ENCODE data around the gene RNF187. TPM values are rescaled to one million over a fixed set of nuclear protein-coding genes. Genes with fewer than 3 reads are reported as not detected.

RNF187 gene
- total RNA-seq (2014; rRNA removed) = 97.7 and 157 TPM in 2 replicates
- Bru-seq, nascent RNA = percentile 89 among the genes with signal in this experiment
- percentile 97 among the genes with signal in this experiment for BruChase-seq, experiment 1, labeled RNA remaining after a 6-hour chase
- BruChase-seq, experiment 2, labeled RNA remaining after a 2-hour chase = percentile 95 among the genes with signal in this experiment
- long read RNA-seq, transcript RNF187-201 (4 exons, 3,017 nt) = major isoform, 757 of 1,246 reads
- long read RNA-seq, partial matches to known transcripts = 67 of 1,246 reads
- long read RNA-seq, other reads (novel, unspliced or antisense) = 422 of 1,246 reads

- Histone ChIP-seq H3K9me3 (ENCODE audit: low read length) (no peaks in the 10 kb centered on the region), H3K79me2 (ENCODE audit: low read length) (peaks cover 25% of the 10 kb centered on the region), H3K4me1 (ENCODE audit: insufficient read depth, low read length) (peaks cover 22% of the 10 kb centered on the region), H3K27ac (ENCODE audit: low read length) (peak within 1 kb of the TSS; percentile 91), H3K27me3 (ENCODE audit: low read length) (no peaks in the 10 kb centered on the region), H3F3A (ENCODE audit: low read length, unreplicated experiment) (peaks cover 5% of the 10 kb centered on the region), H3K4me3 (ENCODE audit: low read length) (peak within 1 kb of the TSS; percentile 76), H4K20me1 (ENCODE audit: low read length) (no peaks in the 10 kb centered on the region), H3K9me2 (replicated peaks; ENCODE audit: low read length) (no peaks in the 10 kb centered on the region), H3K9ac (ENCODE audit: low read length) (peak within 1 kb of the TSS; percentile 85), H3K4me2 (ENCODE audit: low read length) (peak within 1 kb of the TSS; percentile 87), H3K36me3 (ENCODE audit: low read depth, low read length) (peaks cover 14% of the 10 kb centered on the region), H2AFZ (ENCODE audit: low read length) (peak within 1 kb of the TSS; percentile 99)
- intact Hi-C loops (cut with micrococcal nuclease) = loop anchor here (1.0 kb wide), 1 partner anchor 28 kb away; no protein-coding TSS in a partner anchor
- BruUV-seq (replicated peaks) = no TSS peak
- no peak for TF ChIP-seq EZH2 (IDR thresholded peaks at IDR 0.05; ENCODE audit: low read length, unreplicated experiment)
- TF ChIP-seq, protein P1, sequence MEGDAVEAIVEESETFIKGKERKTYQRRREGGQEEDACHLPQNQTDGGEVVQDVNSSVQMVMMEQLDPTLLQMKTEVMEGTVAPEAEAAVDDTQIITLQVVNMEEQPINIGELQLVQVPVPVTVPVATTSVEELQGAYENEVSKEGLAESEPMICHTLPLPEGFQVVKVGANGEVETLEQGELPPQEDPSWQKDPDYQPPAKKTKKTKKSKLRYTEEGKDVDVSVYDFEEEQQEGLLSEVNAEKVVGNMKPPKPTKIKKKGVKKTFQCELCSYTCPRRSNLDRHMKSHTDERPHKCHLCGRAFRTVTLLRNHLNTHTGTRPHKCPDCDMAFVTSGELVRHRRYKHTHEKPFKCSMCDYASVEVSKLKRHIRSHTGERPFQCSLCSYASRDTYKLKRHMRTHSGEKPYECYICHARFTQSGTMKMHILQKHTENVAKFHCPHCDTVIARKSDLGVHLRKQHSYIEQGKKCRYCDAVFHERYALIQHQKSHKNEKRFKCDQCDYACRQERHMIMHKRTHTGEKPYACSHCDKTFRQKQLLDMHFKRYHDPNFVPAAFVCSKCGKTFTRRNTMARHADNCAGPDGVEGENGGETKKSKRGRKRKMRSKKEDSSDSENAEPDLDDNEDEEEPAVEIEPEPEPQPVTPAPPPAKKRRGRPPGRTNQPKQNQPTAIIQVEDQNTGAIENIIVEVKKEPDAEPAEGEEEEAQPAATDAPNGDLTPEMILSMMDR (conservative IDR thresholded peaks at IDR 0.05; ENCODE audit: low read depth, low read length) = no peak
- TF ChIP-seq EZH2phosphoT487 (IDR thresholded peaks at IDR 0.05; ENCODE audit: borderline replicate concordance, low read length) = no peak
- CTCF ChIA-PET = no interaction called here
- peak; percentile 67 for ATAC-seq
- DNase-seq = peak; percentile 27
- POLR2A ChIA-PET (ENCODE audit: unreplicated experiment) = interaction anchor here (0.5 kb wide), 1 partner anchor 29 kb away, joined by 12 read pairs; no protein-coding TSS in a partner anchor
Observed at GRCh38 chr1:228487336-228488124, at the start of gene RNF187. Gene RNF187 (plus strand): TSS chr1:228487382.

DNA sequence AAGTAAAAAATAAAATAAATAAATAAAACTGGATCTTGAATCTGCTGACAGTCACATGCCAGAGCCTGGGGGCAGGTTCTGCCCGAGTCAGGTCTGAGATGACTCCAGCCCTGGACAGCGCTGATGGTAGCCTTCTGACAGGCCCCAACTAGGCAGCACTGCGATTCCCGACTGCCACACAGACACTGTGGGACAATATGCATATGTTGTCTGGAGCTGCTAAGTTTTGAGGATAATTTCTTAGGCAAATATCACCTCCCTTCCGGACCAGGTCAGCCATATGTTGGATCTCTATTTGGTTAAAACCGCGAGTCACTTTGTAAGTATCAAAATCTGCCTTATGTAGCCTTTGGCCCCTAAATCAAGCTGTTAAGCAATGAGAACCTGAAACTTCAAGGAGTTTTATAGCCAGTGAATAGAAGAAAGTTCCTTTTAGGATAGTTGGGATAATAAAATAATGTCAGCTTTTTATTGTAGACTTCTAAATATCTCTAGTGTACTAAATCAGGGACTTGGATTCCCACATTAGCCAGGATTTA, 49.7 kb upstream of the RNF187 start:
- no peak overlapping the region for H3K27ac ChIP-seq (ENCODE audit: low read length)
- H3K27me3 ChIP-seq (ENCODE audit: low read length) = no peaks in the 10 kb centered on the region
- no peak for ATAC-seq
- no peak overlapping the region for H3K4me2 ChIP-seq (ENCODE audit: low read length)
- intact Hi-C loops (cut with micrococcal nuclease) = no loop called here
- no peak overlapping the region for H3K9ac ChIP-seq (ENCODE audit: low read length)
- ChIA-PET CTCF (no interaction called here), POLR2A (ENCODE audit: unreplicated experiment) (no interaction called here)
- TF ChIP-seq EZH2phosphoT487 (IDR thresholded peaks at IDR 0.05; ENCODE audit: borderline replicate concordance, low read length) (no peak), EZH2 (IDR thresholded peaks at IDR 0.05; ENCODE audit: low read length, unreplicated experiment) (no peak)
- TF ChIP-seq, protein P1 (conservative IDR thresholded peaks at IDR 0.05; ENCODE audit: low read depth, low read length) = no peak
- H3F3A ChIP-seq (ENCODE audit: low read length, unreplicated experiment) = no peaks in the 10 kb centered on the region
- no peak for DNase-seq
- H3K79me2 ChIP-seq (ENCODE audit: low read length) = no peaks in the 10 kb centered on the region
- H4K20me1 ChIP-seq (ENCODE audit: low read length) = no peaks in the 10 kb centered on the region
- no peaks in the 10 kb centered on the region for H3K9me2 ChIP-seq (replicated peaks; ENCODE audit: low read length)
- H3K4me3 ChIP-seq (ENCODE audit: low read length) = no peak overlapping the region
- H3K4me1 ChIP-seq (ENCODE audit: insufficient read depth, low read length) = 0 out of 2 replicates have a peak, but pooled peaks cover 3% of the 10 kb centered on the region
- no peaks in the 10 kb centered on the region for H3K9me3 ChIP-seq (ENCODE audit: low read length)
- BruUV-seq (replicated peaks) = no TSS peak
- no peak overlapping the region for H2AFZ ChIP-seq (ENCODE audit: low read length)
- no peaks in the 10 kb centered on the region for H3K36me3 ChIP-seq (ENCODE audit: low read depth, low read length)

Data from PC-3 (cell line).